Duodenal mucosa (tissue), 2 donors: ENCODE measurements around the gene SPTA1.

Source experiments
- H3K27ac ChIP-seq: one replicate; pipeline ENCODE4 v1.7.0; 2013; ENCODE audit warnings: low read depth, low read length
- H3K27me3 ChIP-seq, 2 donors: one replicate each; pipeline ENCODE4 v1.7.0; 2013; ENCODE audit warnings: low read length in 2 of 2, control low read depth in 1 of 2; ENCODE audit not compliant: insufficient read depth in 2 of 2, control insufficient read depth in 1 of 2
- H3K36me3 ChIP-seq, 2 donors: one replicate each; pipeline ENCODE4 v1.7.0; 2013; ENCODE audit warnings: low read length in 2 of 2, control low read depth in 1 of 2; ENCODE audit not compliant: insufficient read depth in 2 of 2, control insufficient read depth in 1 of 2
- H3K4me1 ChIP-seq, 2 donors: one replicate each; pipeline ENCODE4 v1.7.0; 2013; ENCODE audit warnings: low read length in 2 of 2, control low read depth in 1 of 2; ENCODE audit not compliant: insufficient read depth in 2 of 2, control insufficient read depth in 1 of 2
- H3K4me3 ChIP-seq, 2 donors: one replicate each; pipeline ENCODE4 v1.7.0; 2013; ENCODE audit warnings: low read length in 2 of 2, low read depth in 1 of 2
- H3K9ac ChIP-seq, 2 donors: one replicate each; pipeline ENCODE4 v1.7.0; 2013; ENCODE audit warnings: low read length in 2 of 2, low read depth in 1 of 2
- H3K9me3 ChIP-seq, 2 donors: one replicate each; pipeline ENCODE4 v1.7.0; 2013; ENCODE audit warnings: low read length in 2 of 2, control low read depth in 1 of 2; ENCODE audit not compliant: control insufficient read depth in 1 of 2

SPTA1 gene

DNA sequence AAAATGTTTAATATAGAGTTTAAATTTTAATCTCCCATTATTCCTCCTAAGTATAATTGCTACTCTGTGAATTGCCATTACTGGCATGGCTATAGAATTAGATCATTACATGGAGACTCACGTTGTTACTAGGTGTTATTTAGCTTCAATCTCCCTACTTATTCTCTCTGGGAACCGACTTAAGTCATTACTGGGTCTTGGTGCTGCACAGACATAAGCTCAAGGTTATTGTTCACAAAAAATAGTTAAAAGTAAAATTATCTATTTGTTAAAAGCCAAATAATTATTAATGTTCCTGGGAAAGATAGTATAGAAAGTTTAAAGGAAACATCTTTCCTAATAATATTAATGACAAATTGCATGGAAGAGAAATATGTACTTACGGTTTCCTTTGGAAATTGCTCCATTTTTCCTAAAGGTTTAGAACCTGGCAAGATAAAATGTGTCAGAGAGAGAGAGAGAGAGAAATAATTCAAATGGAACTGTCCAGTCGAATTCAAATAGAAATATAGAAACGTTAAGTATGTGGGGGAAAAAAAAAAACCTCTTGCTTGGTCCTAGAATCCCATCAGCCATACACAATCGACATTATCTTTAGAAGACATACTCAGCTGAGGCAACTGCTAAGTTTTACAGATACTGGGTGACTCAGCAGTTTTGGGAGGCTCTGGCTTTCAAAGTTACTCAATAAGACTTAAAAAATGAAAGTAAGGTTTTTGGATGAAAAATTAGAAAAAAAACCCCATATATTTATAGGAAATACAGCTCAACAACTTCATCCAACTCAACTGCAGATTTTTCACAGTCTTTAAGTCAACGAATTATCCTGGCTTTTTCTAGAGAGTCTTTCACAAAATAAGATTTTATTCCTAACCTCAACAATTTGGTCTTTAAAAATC, at the start of gene SPTA1:
Gene SPTA1 (minus strand): TSS at position 605 of the 899 bp plus-strand sequence. CDS start 198 bp downstream, at position 407.
- Histone ChIP-seq H3K9me3 (no peaks in the 10 kb centered on the region), H3K36me3 (no peaks in the 10 kb centered on the region), H3K4me1 (no peaks in the 10 kb centered on the region), H3K27me3 (no peaks in the 10 kb centered on the region), H3K9ac (no peak within 1 kb of the TSS), H3K27ac (no peak within 1 kb of the TSS), H3K4me3 (no peak within 1 kb of the TSS)

DNA sequence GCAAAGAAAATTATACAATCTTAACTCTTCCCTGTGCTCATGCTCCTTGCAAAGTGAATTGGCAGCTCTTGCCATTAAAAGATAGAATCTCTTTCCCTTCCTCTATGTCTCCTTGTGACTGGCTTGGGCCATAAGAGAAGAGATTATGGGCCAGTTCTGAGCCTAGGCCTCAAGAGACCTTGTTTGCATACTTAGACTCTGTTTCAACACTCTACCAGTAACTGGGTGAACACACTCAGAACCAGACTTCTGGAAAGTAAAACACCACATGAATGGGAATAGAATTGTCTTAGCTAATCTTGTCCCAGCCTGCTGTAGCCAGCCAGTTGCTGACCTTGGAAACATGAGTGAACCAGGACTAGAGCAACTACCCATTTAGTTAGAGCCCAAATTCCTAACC, 49.3 kb upstream of the SPTA1 start:
- H3K9me3 ChIP-seq: no peaks in the 10 kb centered on the region
- H3K27me3 ChIP-seq: no peaks in the 10 kb centered on the region
- no peaks in the 10 kb centered on the region for H3K36me3 ChIP-seq
- no peak overlapping the region for H3K4me3 ChIP-seq
- H3K27ac ChIP-seq: no peak overlapping the region
- H3K4me1 ChIP-seq: no peaks in the 10 kb centered on the region
- no peak overlapping the region for H3K9ac ChIP-seq

- no peak overlapping the region for H3K4me3 ChIP-seq
- H3K27ac ChIP-seq: no peak overlapping the region
- H3K9me3 ChIP-seq: no peaks in the 10 kb centered on the region
- H3K36me3 ChIP-seq: no peaks in the 10 kb centered on the region
- no peak overlapping the region for H3K9ac ChIP-seq
- H3K27me3 ChIP-seq: no peaks in the 10 kb centered on the region
- no peaks in the 10 kb centered on the region for H3K4me1 ChIP-seq
These were observed 46.0 kb upstream of the SPTA1 start for GRCh38 chr1:158732524-158732923.

DNA sequence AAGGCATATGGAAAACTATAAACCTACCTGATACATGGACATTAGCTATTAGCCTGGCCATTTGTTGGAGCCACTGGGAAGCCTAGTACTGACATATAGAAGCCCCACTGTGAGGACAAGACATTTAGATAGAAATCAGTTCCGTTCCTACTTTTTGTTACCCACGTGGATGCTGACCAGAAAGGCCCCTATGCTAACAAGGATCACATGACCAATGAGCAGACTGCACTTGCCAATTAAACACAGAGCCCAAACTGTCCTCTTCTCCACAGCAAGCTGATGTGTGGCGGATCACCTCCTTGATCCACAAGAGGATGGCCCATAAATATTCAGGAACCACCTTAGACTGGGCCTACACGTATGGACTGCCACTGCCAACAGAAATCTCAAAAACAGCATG, 45.2 kb upstream of the SPTA1 start:
- no peaks in the 10 kb centered on the region for H3K36me3 ChIP-seq
- H3K27me3 ChIP-seq: no peaks in the 10 kb centered on the region
- no peaks in the 10 kb centered on the region for H3K4me1 ChIP-seq
- no peak overlapping the region for H3K27ac ChIP-seq
- H3K9me3 ChIP-seq: no peaks in the 10 kb centered on the region
- no peak overlapping the region for H3K4me3 ChIP-seq
- no peak overlapping the region for H3K9ac ChIP-seq

GRCh38 chr1:158730453-158730852, 43.9 kb upstream of the SPTA1 start:
- no peak overlapping the region for H3K9ac ChIP-seq

DNA sequence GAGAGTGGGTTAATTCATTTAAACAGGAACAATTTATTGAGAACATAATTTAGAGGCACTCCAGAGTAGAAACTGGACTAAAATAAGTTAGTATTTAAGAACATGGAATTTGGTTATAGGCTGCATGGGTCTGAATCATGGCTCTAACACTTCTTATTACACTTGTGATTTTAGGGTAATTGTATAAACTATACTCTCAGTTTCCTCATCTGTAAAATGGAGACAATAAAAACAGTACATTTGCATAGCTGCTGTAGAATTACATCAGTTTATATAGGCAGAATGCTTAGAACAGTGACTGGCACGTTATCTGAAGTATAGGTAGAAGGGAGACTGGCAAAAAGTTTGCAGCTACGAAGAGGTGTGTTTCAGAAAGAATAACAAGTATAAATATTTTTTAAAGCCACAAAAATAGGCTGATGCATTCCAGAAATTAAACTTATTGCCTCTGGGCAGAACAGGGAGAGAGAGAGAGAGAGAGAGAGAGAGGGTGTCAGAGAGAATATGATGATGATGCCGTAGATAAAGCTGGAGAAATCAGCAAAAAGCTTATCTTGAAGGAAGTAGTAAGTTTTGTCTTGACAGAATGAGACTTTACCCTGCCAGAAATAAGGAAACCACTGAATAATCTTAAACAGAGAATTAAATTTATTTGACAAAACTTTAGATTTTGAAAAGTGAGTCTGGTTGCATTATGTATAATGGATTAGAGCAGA, 42.2 kb upstream of the SPTA1 start:
- Histone ChIP-seq H3K4me3 (no peak overlapping the region), H3K27ac (no peak overlapping the region), H3K9ac (no peak overlapping the region), H3K4me1 (no peaks in the 10 kb centered on the region), H3K9me3 (no peaks in the 10 kb centered on the region), H3K36me3 (no peaks in the 10 kb centered on the region), H3K27me3 (no peaks in the 10 kb centered on the region)

More at GRCh38 chr1:158730453-158730852, 43.9 kb upstream of the SPTA1 start:
- Histone ChIP-seq H3K4me1 (no peaks in the 10 kb centered on the region), H3K4me3 (no peak overlapping the region), H3K9me3 (no peaks in the 10 kb centered on the region), H3K27me3 (no peaks in the 10 kb centered on the region), H3K27ac (no peak overlapping the region), H3K36me3 (no peaks in the 10 kb centered on the region)

- Histone ChIP-seq H3K27ac (no peak overlapping the region), H3K4me3 (no peak overlapping the region), H3K4me1 (no peaks in the 10 kb centered on the region), H3K9ac (no peak overlapping the region), H3K9me3 (no peaks in the 10 kb centered on the region), H3K27me3 (no peaks in the 10 kb centered on the region), H3K36me3 (no peaks in the 10 kb centered on the region)
These were observed 37.9 kb upstream of the SPTA1 start for GRCh38 chr1:158724442-158724841.

DNA sequence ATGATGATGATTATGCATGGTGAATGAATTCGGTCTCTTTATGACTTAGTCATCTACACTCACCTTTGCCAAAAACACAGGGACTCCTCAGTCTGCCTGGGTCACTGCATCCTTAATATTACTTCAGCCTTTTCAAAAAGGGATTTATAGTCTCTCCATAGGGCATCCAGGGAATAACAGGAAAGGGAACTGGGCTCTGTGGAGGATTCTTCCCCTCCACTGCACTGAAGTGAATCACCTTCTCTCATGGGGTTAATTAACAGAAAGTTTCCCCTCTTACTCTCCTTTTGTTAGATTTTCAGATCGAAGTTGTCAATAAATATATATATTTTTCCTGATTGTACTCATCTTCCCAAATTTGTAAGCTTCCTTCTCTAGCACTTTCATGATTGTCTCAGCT, 34.1 kb upstream of the SPTA1 start, which contains the start of gene OR6K3:
Gene OR6K3 (minus strand): TSS at position 101 of the 400 bp plus-strand sequence. CDS start 2,605 bp downstream, outside the sequence.
- Histone ChIP-seq H3K9me3 (no peaks in the 10 kb centered on the region), H3K27ac (no peak within 1 kb of the TSS), H3K4me3 (no peak within 1 kb of the TSS), H3K4me1 (no peaks in the 10 kb centered on the region), H3K27me3 (no peaks in the 10 kb centered on the region), H3K9ac (no peak within 1 kb of the TSS), H3K36me3 (no peaks in the 10 kb centered on the region)

- no peaks in the 10 kb centered on the region for H3K27me3 ChIP-seq
- no peaks in the 10 kb centered on the region for H3K9me3 ChIP-seq
These were observed 33.1 kb upstream of the SPTA1 start for GRCh38 chr1:158719664-158720063.

GRCh38 chr1:158717344-158717743, 30.8 kb upstream of the SPTA1 start:
- Histone ChIP-seq H3K27me3 (no peaks in the 10 kb centered on the region), H3K9me3 (no peaks in the 10 kb centered on the region), H3K4me3 (no peak overlapping the region), H3K27ac (no peak overlapping the region), H3K4me1 (no peaks in the 10 kb centered on the region), H3K9ac (no peak overlapping the region), H3K36me3 (no peaks in the 10 kb centered on the region)

More at GRCh38 chr1:158719664-158720063, 33.1 kb upstream of the SPTA1 start:
- Histone ChIP-seq H3K27ac (no peak overlapping the region), H3K36me3 (no peaks in the 10 kb centered on the region), H3K4me1 (no peaks in the 10 kb centered on the region), H3K4me3 (no peak overlapping the region), H3K9ac (no peak overlapping the region)
